CD4-positive, alpha-beta T cell (primary cell): Measurements from ENCODE around the gene GPR153. TPM values are rescaled to one million over a fixed set of nuclear protein-coding genes. Genes with fewer than 3 reads are reported as not detected.

ENCODE experiments used
- ATAC-seq: fragments of 200-7000 bp; cut with Tn5 transposase; one replicate; pipeline ENCODE4 v1.10.0; 2022; ENCODE audit warnings: mild to moderate bottlenecking; ENCODE audit not compliant: poor library complexity
- CTCF ChIA-PET: fragments of 350-600 bp; sonication (Branson Sonifier 250); formaldehyde crosslinking; loops from one replicate; lab custom pipeline; 2021; ENCODE audit warnings: antibody characterized with exemption, inconsistent platforms; lab: Charles Lee
- POLR2A ChIA-PET: fragments of 350-600 bp; sonication (Branson Sonifier 250); formaldehyde crosslinking; loops from one replicate; lab custom pipeline; 2021; ENCODE audit warnings: antibody characterized with exemption, inconsistent platforms; lab: Charles Lee
- DNase-seq, 14 experiments: peaks; one replicate each; pipeline ENCODE4 v3.0.0-alpha.2; 2013 to 2020; ENCODE audit warnings: mixed read lengths in 2 of 14
- H3K27ac ChIP-seq, 2 donors: one replicate each; pipeline versions ENCODE4 v1.5.1 to v1.7.0; 2013; ENCODE audit warnings: low read length in 2 of 2, low read depth in 1 of 2, mild to moderate bottlenecking in 1 of 2
- H3K27me3 ChIP-seq, 2 experiments: 1 replicate in 1 of 2; 2 replicates in 1 of 2; pipeline versions ENCODE4 v1.6.1 to v1.7.0; 2013; ENCODE audit warnings: low read length in 2 of 2, control low read depth in 1 of 2, mild to moderate bottlenecking in 1 of 2, moderate library complexity in 1 of 2; ENCODE audit not compliant: insufficient read depth in 2 of 2, control insufficient read depth in 1 of 2
- H3K36me3 ChIP-seq: one replicate; pipeline ENCODE4 v1.6.1; 2013; ENCODE audit warnings: low read length, control low read depth; ENCODE audit not compliant: insufficient read depth
- H3K4me1 ChIP-seq: one replicate; pipeline ENCODE4 v1.6.1; 2013; ENCODE audit warnings: low read length, control low read depth; ENCODE audit not compliant: insufficient read depth
- H3K4me3 ChIP-seq: one replicate; pipeline ENCODE4 v1.5.1; 2013; ENCODE audit warnings: mild to moderate bottlenecking, low read length, moderate library complexity
- H3K9me3 ChIP-seq, 2 experiments: 1 replicate in 1 of 2; 2 replicates in 1 of 2; pipeline versions ENCODE4 v1.6.1 to v1.7.0; 2013; ENCODE audit warnings: low read length in 2 of 2, mild to moderate bottlenecking in 2 of 2, control low read depth in 1 of 2, moderate library complexity in 1 of 2; ENCODE audit not compliant: control insufficient read depth in 1 of 2, insufficient read depth in 1 of 2
- H3K27ac Mint-ChIP-seq: one replicate; pipeline ENCODE4 v1.8.0; 2020; ENCODE audit warnings: mixed read lengths
- H3K27me3 Mint-ChIP-seq: one replicate; pipeline ENCODE4 v1.8.0; 2021; ENCODE audit warnings: mixed read lengths
- H3K36me3 Mint-ChIP-seq: one replicate; pipeline ENCODE4 v1.8.0; 2021; ENCODE audit warnings: low read depth, mixed read lengths
- H3K4me1 Mint-ChIP-seq: one replicate; pipeline ENCODE4 v1.8.0; 2021; ENCODE audit warnings: low read depth, mixed read lengths
- H3K4me3 Mint-ChIP-seq: one replicate; pipeline ENCODE4 v1.8.0; 2020; ENCODE audit warnings: mild to moderate bottlenecking, mixed read lengths
- H3K9me3 Mint-ChIP-seq: one replicate; pipeline ENCODE4 v1.8.0; 2020; ENCODE audit warnings: mixed read lengths
- intact Hi-C, 2 experiments: fragments of 100-400 bp; cut with DNase I in 1 of 2; cut with micrococcal nuclease in 1 of 2; formaldehyde crosslinking; loops; one replicate each; pipeline versions ENCODE4 v1.15.1 to v1.9.0; 2023 to 2025; cut with DNase I, micrococcal nuclease
- total RNA-seq, 174 experiments: library from RNA in 2 of 174; stranded (reverse) in 2 of 174; gene quantifications; one replicate each; pipeline ENCODE4 v1.2.3 and lab custom pipeline; 2021 to 2026
- TF ChIP-seq, protein P1 (sequence below): fragments of 200-600 bp; IDR thresholded peaks from one replicate; pipeline ENCODE4 v1.8.0; 2022; ENCODE audit warnings: antibody characterized with exemption, mild to moderate bottlenecking

GPR153 gene
- total RNA-seq, 2 experiments from 2014 or later, result 0.14 to 0.19 TPM

- DNase-seq, result no peak
- intact Hi-C loops, result loop anchor here in 1 of 2 experiments (1.0 to 10.0 kb wide), 3 partner anchors 36 to 505 kb away; partner anchors contain the start of gene DNAJC11
Measured at GRCh38 chr1:6200188-6200809, 60.6 kb downstream of the GPR153 start.

GRCh38 chr1:6199298-6200187 is 61.4 kb downstream of the GPR153 start, which contains the start of gene RPL22:
Gene RPL22 (minus strand): TSS chr1:6199595. CDS start chr1:6199573, 22 bp downstream.
- peaks cover 47% of the 10 kb centered on the region for H3K4me1 Mint-ChIP-seq
- TF ChIP-seq, protein P1, sequence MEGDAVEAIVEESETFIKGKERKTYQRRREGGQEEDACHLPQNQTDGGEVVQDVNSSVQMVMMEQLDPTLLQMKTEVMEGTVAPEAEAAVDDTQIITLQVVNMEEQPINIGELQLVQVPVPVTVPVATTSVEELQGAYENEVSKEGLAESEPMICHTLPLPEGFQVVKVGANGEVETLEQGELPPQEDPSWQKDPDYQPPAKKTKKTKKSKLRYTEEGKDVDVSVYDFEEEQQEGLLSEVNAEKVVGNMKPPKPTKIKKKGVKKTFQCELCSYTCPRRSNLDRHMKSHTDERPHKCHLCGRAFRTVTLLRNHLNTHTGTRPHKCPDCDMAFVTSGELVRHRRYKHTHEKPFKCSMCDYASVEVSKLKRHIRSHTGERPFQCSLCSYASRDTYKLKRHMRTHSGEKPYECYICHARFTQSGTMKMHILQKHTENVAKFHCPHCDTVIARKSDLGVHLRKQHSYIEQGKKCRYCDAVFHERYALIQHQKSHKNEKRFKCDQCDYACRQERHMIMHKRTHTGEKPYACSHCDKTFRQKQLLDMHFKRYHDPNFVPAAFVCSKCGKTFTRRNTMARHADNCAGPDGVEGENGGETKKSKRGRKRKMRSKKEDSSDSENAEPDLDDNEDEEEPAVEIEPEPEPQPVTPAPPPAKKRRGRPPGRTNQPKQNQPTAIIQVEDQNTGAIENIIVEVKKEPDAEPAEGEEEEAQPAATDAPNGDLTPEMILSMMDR, result no peak
- CTCF ChIA-PET, result interaction anchor here (1.3 to 3.0 kb wide), 3 partner anchors 9 to 47 kb away, joined by 4 to 8 read pairs (median 5); no protein-coding TSS in a partner anchor

More at GRCh38 chr1:6200188-6200809, 60.6 kb downstream of the GPR153 start:
- H3K27ac ChIP-seq, result peak overlapping the region; percentile 63 to 69
- H3K36me3 ChIP-seq, result peaks cover 17% of the 10 kb centered on the region
- TF ChIP-seq, protein P1, result no peak
- peaks cover 54% of the 10 kb centered on the region for H3K4me1 Mint-ChIP-seq
- H3K9me3 ChIP-seq, result no peaks in the 10 kb centered on the region
- peak overlapping the region; percentile 97 for H3K4me3 ChIP-seq
- peak overlapping the region; percentile 84 for H3K27ac Mint-ChIP-seq
- no peak for ATAC-seq
- H3K4me3 Mint-ChIP-seq, result peak overlapping the region; percentile 91
- H3K4me1 ChIP-seq, result peaks cover 39% of the 10 kb centered on the region
- CTCF ChIA-PET, result interaction anchor here (3.0 kb wide), 1 partner anchor 46 kb away, joined by 8 read pairs; no protein-coding TSS in a partner anchor
- H3K36me3 Mint-ChIP-seq, result peaks cover 35% of the 10 kb centered on the region
- H3K9me3 Mint-ChIP-seq, result no peaks in the 10 kb centered on the region
- no peaks in the 10 kb centered on the region for H3K27me3 Mint-ChIP-seq
- H3K27me3 ChIP-seq, result peaks cover 0 to 6% of the 10 kb centered on the region in 2 experiments
- POLR2A ChIA-PET, result interaction anchor here (0.6 to 2.0 kb wide), 7 partner anchors 35 to 381 kb away, joined by 3 to 8 read pairs (median 3); partner anchors contain the start of genes ACOT7, ICMT and NPHP4

More at GRCh38 chr1:6199298-6200187, 61.4 kb downstream of the GPR153 start, which contains the start of gene RPL22:
- H3K9me3 Mint-ChIP-seq, result no peaks in the 10 kb centered on the region
- peaks cover 38% of the 10 kb centered on the region for H3K36me3 Mint-ChIP-seq
- H3K27me3 ChIP-seq, result no peaks in the 10 kb centered on the region
- ATAC-seq (peak; percentile 96), DNase-seq (peak; percentile 93 to 99 (median 96))
- H3K27ac Mint-ChIP-seq, result peak within 1 kb of the TSS; percentile 84
- peak within 1 kb of the TSS; percentile 91 for H3K4me3 Mint-ChIP-seq
- intact Hi-C loops, result loop anchor here (1.0 to 10.0 kb wide), 6 partner anchors 36 to 588 kb away; partner anchors contain the start of genes NPHP4 (in 2 of the 2), CAMTA1 (in 1 of the 2), DNAJC11 (in 1 of the 2) and ICMT (in 1 of the 2)
- no peaks in the 10 kb centered on the region for H3K27me3 Mint-ChIP-seq
- peak within 1 kb of the TSS; percentile 63 to 69 for H3K27ac ChIP-seq
- no peaks in the 10 kb centered on the region for H3K9me3 ChIP-seq
- peaks cover 35% of the 10 kb centered on the region for H3K4me1 ChIP-seq
- peaks cover 22% of the 10 kb centered on the region for H3K36me3 ChIP-seq
- POLR2A ChIA-PET, result interaction anchor here (0.6 to 2.0 kb wide), 12 partner anchors 9 to 403 kb away, joined by 3 to 8 read pairs (median 3); partner anchors contain the start of genes ACOT7, ICMT, KLHL21 and NPHP4
- peak within 1 kb of the TSS; percentile 97 for H3K4me3 ChIP-seq
